Neutrophil (primary cell): ENCODE data around the gene GNB2.

Experiments
- H3K27ac ChIP-seq: fragments of 200-600 bp; sonication (generic); 2 replicates; pipeline ENCODE4 v1.5.1; 2016; ENCODE audit warnings: mild to moderate bottlenecking, moderate library complexity
- H3K27me3 ChIP-seq: fragments of 200-600 bp; sonication (generic); 2 replicates; pipeline ENCODE4 v1.6.0; 2016; ENCODE audit warnings: mild to moderate bottlenecking
- H3K36me3 ChIP-seq: fragments of 200-600 bp; sonication (generic); 2 replicates; pipeline ENCODE4 v1.5.1; 2017
- H3K4me1 ChIP-seq, 2 experiments: fragments of 200-600 bp in 1 of 2; sonication (generic) in 1 of 2; 1 replicate in 1 of 2; 2 replicates in 1 of 2; pipeline versions ENCODE4 v1.5.1 to v1.6.1; 2013 to 2016; ENCODE audit warnings: low read depth in 1 of 2, low read length in 1 of 2, mild to moderate bottlenecking in 1 of 2, moderate library complexity in 1 of 2; ENCODE audit not compliant: control insufficient read depth in 1 of 2, insufficient read depth in 1 of 2
- H3K4me3 ChIP-seq, 2 experiments: fragments of 200-600 bp in 1 of 2; sonication (generic) in 1 of 2; 1 replicate in 1 of 2; 2 replicates in 1 of 2; pipeline ENCODE4 v1.5.1; 2013 to 2016; ENCODE audit warnings: low read depth in 1 of 2, low read length in 1 of 2, mild to moderate bottlenecking in 1 of 2, moderate library complexity in 1 of 2
- H3K9me3 ChIP-seq: fragments of 200-600 bp; sonication (generic); 2 replicates; pipeline ENCODE4 v1.5.1; 2016
- CTCF ChIP-seq: fragments of 200-600 bp; sonication (generic); IDR thresholded peaks from 2 replicates; pipeline ENCODE4 v1.5.1; 2016; ENCODE audit warnings: antibody characterized with exemption

The GNB2 gene

GRCh38 chr7:100679129-100679926, 5.8 kb downstream of the GNB2 start:
- peaks cover 6% of the 10 kb centered on the region for H3K9me3 ChIP-seq
- H3K27me3 ChIP-seq: no peaks in the 10 kb centered on the region
- peaks cover 84% of the 10 kb centered on the region for H3K36me3 ChIP-seq
- no peak for TF ChIP-seq CTCF
- peak overlapping the region in 1 of 2 experiments; percentile 18 for H3K4me3 ChIP-seq
- H3K4me1 ChIP-seq: peaks cover 43 to 53% of the 10 kb centered on the region in 2 experiments
- H3K27ac ChIP-seq: peak overlapping the region; percentile 100

GRCh38 chr7:100679927-100680575, 6.5 kb downstream of the GNB2 start:
- Histone ChIP-seq H3K36me3 (peaks cover 92% of the 10 kb centered on the region), H3K4me1 (peaks cover 43 to 53% of the 10 kb centered on the region in 2 experiments), H3K27ac (peak overlapping the region; percentile 100), H3K27me3 (no peaks in the 10 kb centered on the region), H3K9me3 (peaks cover 6% of the 10 kb centered on the region), H3K4me3 (no peak overlapping the region)
- no peak for TF ChIP-seq CTCF

GRCh38 chr7:100680576-100681271, 7.2 kb downstream of the GNB2 start:
- no peak for TF ChIP-seq CTCF
- Histone ChIP-seq H3K27ac (peak overlapping the region; percentile 100), H3K36me3 (peaks cover 98% of the 10 kb centered on the region), H3K27me3 (no peaks in the 10 kb centered on the region), H3K4me3 (no peak overlapping the region), H3K4me1 (peaks cover 43 to 50% of the 10 kb centered on the region in 2 experiments), H3K9me3 (peaks cover 6% of the 10 kb centered on the region)

GRCh38 chr7:100681491-100682227, 8.1 kb downstream of the GNB2 start:
- Histone ChIP-seq H3K4me1 (peaks cover 38 to 41% of the 10 kb centered on the region in 2 experiments), H3K27me3 (no peaks in the 10 kb centered on the region), H3K27ac (peak overlapping the region; percentile 100), H3K4me3 (no peak overlapping the region), H3K36me3 (peaks cover 98% of the 10 kb centered on the region), H3K9me3 (peaks cover 6% of the 10 kb centered on the region)
- no peak for TF ChIP-seq CTCF

- peaks cover 6% of the 10 kb centered on the region for H3K9me3 ChIP-seq
- peaks cover 98% of the 10 kb centered on the region for H3K36me3 ChIP-seq
- no peak for TF ChIP-seq CTCF
- no peaks in the 10 kb centered on the region for H3K27me3 ChIP-seq
- peak overlapping the region; percentile 100 for H3K27ac ChIP-seq
- H3K4me3 ChIP-seq: no peak overlapping the region
- peaks cover 32 to 34% of the 10 kb centered on the region in 2 experiments for H3K4me1 ChIP-seq
Measured at GRCh38 chr7:100682228-100682741, 8.7 kb downstream of the GNB2 start.
